Sigmoid colon (tissue), 7 donors: ENCODE results near the gene SOX4. TPM values are rescaled to one million over a fixed set of nuclear protein-coding genes. Genes with fewer than 3 reads are reported as not detected.

Source experiments
- DNase-seq: peaks from one replicate; pipeline ENCODE4 v3.0.0-alpha.2; 2019
- H3K27ac ChIP-seq, 4 donors: fragments of 200-600 bp; sonication (generic); one replicate each; pipeline ENCODE4 v1.5.1; 2016 to 2019; ENCODE audit warnings: mild to moderate bottlenecking in 1 of 4
- H3K27me3 ChIP-seq, 3 donors: fragments of 200-600 bp; sonication (generic); one replicate each; pipeline ENCODE4 v1.5.1; 2019; ENCODE audit warnings: mild to moderate bottlenecking in 1 of 3
- H3K36me3 ChIP-seq, 4 donors: fragments of 200-600 bp; sonication (generic); one replicate each; pipeline ENCODE4 v1.5.1; 2016 to 2019
- H3K4me1 ChIP-seq, 4 donors: fragments of 200-600 bp; sonication (generic); one replicate each; pipeline ENCODE4 v1.5.1; 2017 to 2019
- H3K4me3 ChIP-seq, 4 donors: fragments of 200-600 bp; sonication (generic); one replicate each; pipeline ENCODE4 v1.5.1; 2017 to 2019; ENCODE audit warnings: mild to moderate bottlenecking in 2 of 4, moderate library complexity in 1 of 4
- H3K9me3 ChIP-seq, 4 donors: fragments of 200-600 bp in 3 of 4; sonication (generic) in 3 of 4; one replicate each; pipeline versions ENCODE4 v1.5.1 to v1.6.1; 2013 to 2019
- EP300 ChIP-seq, 4 donors: sonication (generic); formaldehyde crosslinking; IDR thresholded peaks; one replicate each; pipeline ENCODE4 v1.6.1; 2017; ENCODE audit warnings: antibody characterized with exemption in 4 of 4
- POLR2A ChIP-seq, 2 donors: fragments of 450-650 bp; IDR thresholded peaks; one replicate each; pipeline ENCODE4 v1.6.1; 2016; ENCODE audit warnings: antibody characterized with exemption in 2 of 2, mild to moderate bottlenecking in 2 of 2, moderate library complexity in 2 of 2
- POLR2AphosphoS5 ChIP-seq, 4 donors: sonication (generic); formaldehyde crosslinking; IDR thresholded peaks; one replicate each; pipeline ENCODE4 v1.6.1; 2017; ENCODE audit warnings: antibody characterized with exemption in 4 of 4
- WGBS, 2 donors: extraction: QIAGEN DNeasy Blood & Tissue Kit; methylation state at CpG; one replicate each; pipeline ENCODE4 v1.1.7; 2013; 5-methylcytosine and 5-hydroxymethylcytosine counted together
- intact Hi-C: fragments of 100-400 bp; cut with DNase I; formaldehyde crosslinking; loops from one replicate; pipeline ENCODE4 v1.15.1; 2023
- polyA plus RNA-seq, 3 donors: library from polyadenylated mRNA; stranded (reverse); fragments of 200-250 nt; gene quantifications; one replicate each; pipeline ENCODE4 v1.2.3, GENCODE V29; 2013
- total RNA-seq, 4 donors: library from RNA; depleted of rRNA; stranded (reverse); fragments of >200 nt; gene quantifications; one replicate each; pipeline ENCODE4 v1.1.0, GENCODE V29; 2016
- TF ChIP-seq, protein P1 (sequence below), 4 experiments: fragments of 450-650 bp in 3 of 4; fragments of 200-600 bp in 1 of 4; IDR thresholded peaks; one replicate each; pipeline ENCODE4 v1.5.1; 2016 to 2019; ENCODE audit warnings: antibody characterized with exemption in 4 of 4, mild to moderate bottlenecking in 3 of 4, moderate library complexity in 2 of 4
- donor health status: healthy with polysubstance abuse.
- donor health status: Bipolar disorder and iron deficiency.
- donor health status: healthy.

Gene SOX4
- total and polyA plus RNA-seq, 7 donors = 3.9 to 12.4 (median 6.2) TPM

DNA sequence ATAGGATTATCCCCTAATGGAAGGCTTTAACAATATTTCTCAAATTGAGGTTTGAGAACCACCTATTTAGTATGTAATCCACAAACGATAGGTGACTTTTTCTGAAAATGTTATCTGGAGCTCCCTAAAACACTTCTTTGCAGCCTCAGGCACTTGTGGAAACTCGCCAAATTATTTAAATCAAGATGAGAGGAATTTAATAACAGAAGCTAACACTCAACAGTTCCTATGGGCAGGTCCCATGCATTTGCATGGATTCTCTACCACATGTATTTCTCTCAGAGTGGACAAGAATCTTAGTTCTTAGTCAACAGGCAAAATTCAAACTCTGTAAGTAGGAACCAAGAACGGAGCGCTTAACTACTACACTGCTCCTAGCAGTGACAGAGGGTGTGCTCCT is 20.7 kb downstream of the SOX4 start:
- Histone ChIP-seq H3K36me3 (no peaks in the 10 kb centered on the region), H3K9me3 (no peaks in the 10 kb centered on the region), H3K4me1 (peaks cover 0 to 12% (median 6%) of the 10 kb centered on the region in 4 donors), H3K4me3 (no peak overlapping the region), H3K27ac (no peak overlapping the region), H3K27me3 (no peaks in the 10 kb centered on the region)
- no peak for DNase-seq
- TF ChIP-seq POLR2AphosphoS5 (IDR thresholded peaks at IDR 0.05) = no peak
- TF ChIP-seq EP300 (IDR thresholded peaks at IDR 0.05) = no peak
- no peak for TF ChIP-seq POLR2A (IDR thresholded peaks at IDR 0.05)
- TF ChIP-seq, protein P1, sequence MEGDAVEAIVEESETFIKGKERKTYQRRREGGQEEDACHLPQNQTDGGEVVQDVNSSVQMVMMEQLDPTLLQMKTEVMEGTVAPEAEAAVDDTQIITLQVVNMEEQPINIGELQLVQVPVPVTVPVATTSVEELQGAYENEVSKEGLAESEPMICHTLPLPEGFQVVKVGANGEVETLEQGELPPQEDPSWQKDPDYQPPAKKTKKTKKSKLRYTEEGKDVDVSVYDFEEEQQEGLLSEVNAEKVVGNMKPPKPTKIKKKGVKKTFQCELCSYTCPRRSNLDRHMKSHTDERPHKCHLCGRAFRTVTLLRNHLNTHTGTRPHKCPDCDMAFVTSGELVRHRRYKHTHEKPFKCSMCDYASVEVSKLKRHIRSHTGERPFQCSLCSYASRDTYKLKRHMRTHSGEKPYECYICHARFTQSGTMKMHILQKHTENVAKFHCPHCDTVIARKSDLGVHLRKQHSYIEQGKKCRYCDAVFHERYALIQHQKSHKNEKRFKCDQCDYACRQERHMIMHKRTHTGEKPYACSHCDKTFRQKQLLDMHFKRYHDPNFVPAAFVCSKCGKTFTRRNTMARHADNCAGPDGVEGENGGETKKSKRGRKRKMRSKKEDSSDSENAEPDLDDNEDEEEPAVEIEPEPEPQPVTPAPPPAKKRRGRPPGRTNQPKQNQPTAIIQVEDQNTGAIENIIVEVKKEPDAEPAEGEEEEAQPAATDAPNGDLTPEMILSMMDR (IDR thresholded peaks at IDR 0.05) = no peak
- 94% methylated on average over 4 of the region's 4 CpGs for WGBS, 2 donors
- intact Hi-C loops = no loop called here

DNA sequence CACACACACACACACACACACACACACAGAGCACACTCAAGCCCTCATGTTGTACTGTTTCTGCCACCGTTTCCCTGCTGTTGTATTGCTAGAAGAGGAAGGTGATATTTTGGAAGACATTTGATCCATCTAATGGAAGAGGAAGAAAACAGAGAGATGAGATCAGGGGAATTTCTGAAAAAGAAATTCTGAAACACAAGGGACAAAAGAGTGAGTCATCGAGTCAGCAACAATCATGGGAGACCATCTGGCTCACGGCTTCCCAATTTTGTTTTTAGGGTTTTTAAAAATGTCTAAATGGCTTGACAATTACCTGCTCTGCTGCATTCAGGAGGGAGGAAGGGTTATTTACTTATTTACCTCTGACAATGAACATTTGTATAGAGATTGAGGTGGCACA is 22.0 kb downstream of the SOX4 start:
- Histone ChIP-seq H3K9me3 (no peaks in the 10 kb centered on the region), H3K4me3 (no peak overlapping the region), H3K27ac (no peak overlapping the region), H3K36me3 (no peaks in the 10 kb centered on the region), H3K27me3 (no peaks in the 10 kb centered on the region), H3K4me1 (peaks cover 0 to 12% (median 6%) of the 10 kb centered on the region in 4 donors)
- intact Hi-C loops = no loop called here
- TF ChIP-seq POLR2AphosphoS5 (IDR thresholded peaks at IDR 0.05) = no peak
- no peak for TF ChIP-seq EP300 (IDR thresholded peaks at IDR 0.05)
- TF ChIP-seq POLR2A (IDR thresholded peaks at IDR 0.05) = no peak
- TF ChIP-seq, protein P1 (IDR thresholded peaks at IDR 0.05) = no peak
- WGBS, 2 donors = 68 to 69% methylated on average over 3 of the region's 3 CpGs
- DNase-seq = no peak

DNA sequence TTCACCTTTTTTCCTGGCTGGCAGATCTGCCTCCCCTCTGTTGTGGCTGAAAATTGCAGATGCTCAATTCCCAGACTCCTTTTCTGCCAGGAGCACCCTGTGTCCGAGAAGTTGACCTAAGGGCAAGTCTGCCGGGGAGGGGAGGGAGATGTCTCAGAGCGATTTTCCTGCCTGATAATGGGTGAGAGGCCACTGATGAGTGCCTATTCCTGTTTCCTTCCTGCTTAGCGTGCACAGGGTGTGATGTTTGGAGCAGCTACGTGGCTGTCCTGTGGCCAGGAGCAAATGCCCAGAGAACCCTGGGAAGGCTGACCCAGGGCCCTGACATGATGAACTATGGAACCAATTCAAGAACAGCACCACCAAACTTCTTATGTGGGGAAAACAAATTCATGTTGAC is 22.5 kb downstream of the SOX4 start:
- 78 to 82% methylated on average over 5 of the region's 5 CpGs for whole genome bisulfite sequencing, 2 donors
- intact Hi-C loops = no loop called here
- DNase-seq = no peak

DNA sequence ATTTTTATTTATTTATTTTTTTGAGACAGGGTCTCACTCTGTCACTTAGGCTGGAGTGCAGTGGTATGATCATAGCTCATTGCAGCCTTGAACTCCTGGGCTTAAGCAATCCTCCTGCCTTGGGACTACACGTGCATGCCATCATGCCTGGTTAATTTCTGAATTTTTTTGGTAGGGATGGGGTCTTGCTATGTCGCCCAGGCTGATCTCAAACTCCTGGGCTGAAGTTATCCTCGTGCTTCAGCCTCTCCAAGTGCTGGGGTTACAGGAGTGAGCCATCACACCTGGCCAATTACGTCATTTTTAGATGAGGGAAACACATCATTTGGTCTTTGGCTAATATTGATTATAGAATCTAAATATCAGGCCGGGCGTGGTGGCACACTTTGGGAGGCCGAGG is 32.1 kb downstream of the SOX4 start:
- WGBS, 2 donors = 82 to 95% methylated on average over 7 of the region's 7 CpGs
- no peak for DNase-seq

More for the DNA sequence above, 22.5 kb downstream of the SOX4 start:
- Histone ChIP-seq H3K36me3 (no peaks in the 10 kb centered on the region), H3K4me3 (no peak overlapping the region), H3K4me1 (peaks cover 0 to 12% (median 6%) of the 10 kb centered on the region in 4 donors), H3K27ac (no peak overlapping the region), H3K9me3 (no peaks in the 10 kb centered on the region), H3K27me3 (no peaks in the 10 kb centered on the region)
- TF ChIP-seq POLR2AphosphoS5 (IDR thresholded peaks at IDR 0.05) = no peak
- TF ChIP-seq, protein P1 (IDR thresholded peaks at IDR 0.05) = no peak
- no peak for TF ChIP-seq EP300 (IDR thresholded peaks at IDR 0.05)
- TF ChIP-seq POLR2A (IDR thresholded peaks at IDR 0.05) = no peak

More for the DNA sequence above, 32.1 kb downstream of the SOX4 start:
- H3K4me1 ChIP-seq = no peaks in the 10 kb centered on the region
- H3K36me3 ChIP-seq = no peaks in the 10 kb centered on the region
- H3K9me3 ChIP-seq = no peaks in the 10 kb centered on the region
- H3K4me3 ChIP-seq = no peak overlapping the region
- intact Hi-C loops = no loop called here
- TF ChIP-seq POLR2A (IDR thresholded peaks at IDR 0.05) (no peak), EP300 (IDR thresholded peaks at IDR 0.05) (no peak), POLR2AphosphoS5 (IDR thresholded peaks at IDR 0.05) (no peak)
- TF ChIP-seq, protein P1 (IDR thresholded peaks at IDR 0.05) = no peak
- no peaks in the 10 kb centered on the region for H3K27me3 ChIP-seq
- H3K27ac ChIP-seq = no peak overlapping the region
